IPS-NIHi7 (cell line): ENCODE measurements around the gene PGM2L1.

ENCODE experiments used
- DNase-seq: peaks from one replicate; pipeline ENCODE4 v3.0.0; 2012; ENCODE audit warnings: mixed read lengths; ENCODE audit errors: extremely low spot score

Gene PGM2L1

DNA sequence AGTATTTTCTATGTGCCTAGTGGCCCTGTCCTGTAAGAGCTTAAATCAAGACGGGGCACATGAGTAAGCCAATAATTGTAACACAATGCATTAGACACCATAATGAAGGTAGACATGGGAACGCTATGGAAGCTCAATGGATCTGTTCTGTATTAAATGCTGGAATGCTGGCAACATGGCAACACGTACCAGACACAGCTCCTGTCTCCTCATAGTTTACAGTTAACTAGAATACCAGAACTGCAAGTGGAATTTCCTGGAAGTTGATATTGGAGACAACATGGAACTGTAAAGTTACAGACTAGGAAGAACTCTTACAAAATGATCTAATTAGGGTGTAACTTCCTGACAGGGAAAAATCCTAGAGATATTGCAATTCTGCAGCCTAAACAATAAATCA, 99.2 kb downstream of the PGM2L1 start:
- DNase-seq, result no peak

DNA sequence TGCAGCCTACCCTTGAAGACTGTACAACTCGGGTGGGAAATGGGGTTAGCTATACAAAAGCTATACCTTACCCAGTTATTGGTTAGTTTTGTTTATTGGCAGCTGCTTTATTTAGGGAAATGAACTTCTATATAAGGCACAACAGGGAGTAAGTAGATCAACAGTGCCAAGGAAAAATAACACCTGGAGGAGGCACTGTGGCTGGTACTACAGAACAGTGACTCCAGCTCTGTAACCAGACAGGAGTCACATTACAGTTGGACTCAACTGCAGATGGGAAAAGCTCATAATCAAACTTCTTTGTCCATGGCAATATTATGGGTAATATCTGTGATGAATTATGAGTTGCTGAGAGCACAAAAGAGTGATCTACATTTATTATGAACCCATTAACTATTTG, 100.7 kb downstream of the PGM2L1 start:
- no peak for DNase-seq

- DNase-seq, result no peak
These were observed 109.3 kb downstream of the PGM2L1 start for GRCh38 chr11:74288911-74289310.

DNA sequence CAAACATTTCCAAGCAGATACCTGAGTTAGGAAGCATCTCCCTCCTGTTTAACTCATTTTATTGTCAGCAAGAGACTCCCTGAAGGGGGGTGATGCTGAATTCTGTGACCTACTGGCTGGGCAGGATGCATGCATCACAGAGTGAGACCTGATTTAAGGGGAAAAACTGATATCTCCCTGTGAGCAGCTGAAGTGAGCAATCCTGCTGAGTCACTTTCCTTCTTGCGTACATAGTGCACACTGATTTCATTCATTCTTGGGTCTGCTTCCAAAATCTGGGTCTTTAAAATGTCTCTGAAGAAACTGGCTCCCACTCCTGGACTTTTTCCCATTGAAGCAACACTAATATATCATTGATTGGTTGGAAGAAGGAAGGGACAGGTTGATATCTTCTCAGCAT, 110.1 kb downstream of the PGM2L1 start:
- DNase-seq, result no peak

DNA sequence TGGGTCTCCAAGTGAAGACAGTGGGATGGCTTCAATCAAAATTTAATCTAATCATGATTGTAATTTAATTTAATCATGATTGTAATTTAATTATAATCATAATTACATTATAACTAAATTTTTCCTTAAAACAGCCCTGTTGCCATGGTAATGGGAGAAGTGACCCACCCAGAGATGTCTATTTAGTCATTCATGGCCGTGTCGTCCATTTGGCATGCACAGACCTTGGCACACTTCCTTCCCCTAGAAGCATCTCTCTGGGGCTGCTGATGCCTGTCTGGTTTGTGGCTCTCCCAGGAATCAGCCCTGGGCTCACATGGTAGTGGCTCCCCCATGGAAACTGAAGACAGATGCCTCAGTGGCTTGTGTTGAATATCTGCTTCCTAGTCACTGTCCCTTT, 113.8 kb downstream of the PGM2L1 start:
- DNase-seq, result no peak

GRCh38 chr11:74283580-74284180, 114.6 kb downstream of the PGM2L1 start:
- DNase-seq, result no peak

DNA sequence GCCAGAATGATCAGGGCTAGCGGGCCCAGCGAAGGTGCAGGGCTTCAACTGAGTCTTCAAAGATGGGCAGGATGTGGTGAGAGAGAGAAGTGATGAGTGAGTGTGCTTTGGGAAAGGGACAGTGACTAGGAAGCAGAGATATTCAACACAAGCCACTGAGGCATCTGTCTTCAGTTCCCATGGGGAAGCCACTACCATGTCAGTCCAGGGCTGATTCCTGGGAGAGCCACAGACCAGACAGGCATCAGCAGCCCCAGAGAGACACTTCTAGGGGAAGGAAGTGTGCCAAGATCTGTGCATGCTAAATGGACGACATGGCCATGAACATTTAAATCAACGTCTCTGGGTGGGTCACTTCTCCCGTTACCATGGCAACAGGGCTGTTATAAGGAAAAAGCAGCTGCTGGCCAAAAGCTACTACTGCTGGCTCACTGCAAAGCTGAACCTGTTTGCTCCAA, 115.3 kb downstream of the PGM2L1 start:
- DNase-seq, result no peak

- DNase-seq, result no peak
These were observed 115.8 kb downstream of the PGM2L1 start for GRCh38 chr11:74282421-74282820.

DNA sequence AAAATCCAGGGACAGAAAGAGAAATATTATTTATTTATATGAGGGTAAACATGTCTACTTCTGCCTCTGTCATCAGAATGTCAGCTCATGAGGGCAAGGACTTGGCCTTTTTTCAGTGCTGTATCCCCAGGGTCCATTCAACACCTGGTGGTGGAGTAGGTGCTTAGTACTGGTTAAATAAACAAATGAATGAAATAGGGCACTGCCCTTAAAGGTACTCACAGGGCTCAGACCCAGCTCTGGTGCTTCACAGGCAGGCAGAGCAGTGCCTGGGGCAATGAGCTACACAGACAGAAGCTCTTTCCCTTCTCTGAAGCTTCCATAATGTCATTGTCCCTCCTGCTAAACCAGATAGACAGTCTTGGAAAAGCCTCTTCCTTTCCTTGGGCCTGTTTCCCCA, 117.7 kb downstream of the PGM2L1 start:
- no peak for DNase-seq
